HepG2 (cell line): ENCODE results near the gene PC. TPM values are rescaled to one million over a fixed set of nuclear protein-coding genes. Genes with fewer than 3 reads are reported as not detected.

ENCODE experiments used
- ATAC-seq: fragments of 200-7000 bp; cut with Tn5 transposase; 3 replicates; pipeline ENCODE4 v1.9.1; 2020; ENCODE audit warnings: mild to moderate bottlenecking, moderate library complexity
- BruUV-seq: library from RNA; stranded (reverse); fragments of 400-500 nt; replicated peaks from 2 replicates; lab custom pipeline; 2021; lab: Mats Ljungman, UMichigan
- CTCF ChIA-PET: fragments of 300-600 bp; formaldehyde crosslinking; extraction: SDS; loops from one replicate; lab custom pipeline; 2021; ENCODE audit warnings: low total read pairs, inconsistent platforms, low intra/inter-chr PET ratio; lab: Yijun Ruan, JAX
- POLR2A ChIA-PET: fragments of 350-600 bp; sonication (Branson Sonifier 250); formaldehyde crosslinking; loops from one replicate; lab custom pipeline; 2020; ENCODE audit warnings: antibody characterized with exemption, inconsistent platforms; lab: Yijun Ruan, JAX
- DNase-seq: peaks from one replicate; pipeline ENCODE4 v3.0.0-alpha.2; 2015; ENCODE audit warnings: low spot score
- FAIRE-seq: peaks from 3 replicates; lab custom pipeline; 2011; peaks lifted over from hg19 to GRCh38; lab: Jason Lieb, UNC
- H2AFZ ChIP-seq: one replicate; pipeline ENCODE4 v1.6.1; 2011; ENCODE audit warnings: low read length, inconsistent platforms
- H3K27ac ChIP-seq: fragments of 300-600 bp; 3 replicates; pipeline ENCODE4 v1.8.0; 2011; ENCODE audit warnings: mixed run types, mild to moderate bottlenecking, mixed read lengths, low read length, inconsistent platforms; ENCODE audit not compliant: insufficient read depth; ENCODE audit errors: extremely low read length
- H3K27me3 ChIP-seq, 2 experiments: fragments of 200-600 bp in 1 of 2; 2 replicates in 1 of 2; 3 replicates in 1 of 2; pipeline versions ENCODE4 v1.6.0 to v1.8.0; 2011; ENCODE audit warnings: low read length in 2 of 2, mild to moderate bottlenecking in 2 of 2, moderate library complexity in 2 of 2, inconsistent platforms in 1 of 2; ENCODE audit not compliant: insufficient read depth in 2 of 2, control insufficient read depth in 1 of 2
- H3K36me3 ChIP-seq, 2 experiments: fragments of 200-600 bp in 1 of 2; replicated peaks in 1 of 2; 2 replicates in 1 of 2; 3 replicates in 1 of 2; pipeline versions ENCODE4 v1.5.1 to v1.8.0; 2011; ENCODE audit warnings: low read length in 2 of 2, inconsistent platforms in 1 of 2; ENCODE audit not compliant: insufficient read depth in 2 of 2, control insufficient read depth in 1 of 2
- H3K4me1 ChIP-seq: 2 replicates; pipeline ENCODE4 v1.5.1; 2012; ENCODE audit warnings: low read length, inconsistent platforms; ENCODE audit not compliant: insufficient read depth
- H3K4me2 ChIP-seq: 2 replicates; pipeline ENCODE4 v1.6.0; 2011; ENCODE audit warnings: low read depth, low read length, inconsistent platforms
- H3K4me3 ChIP-seq, 3 experiments: fragments of 200-600 bp in 1 of 3; sonication (generic), shearing (Covaris generic) in 1 of 3; replicated peaks in 1 of 3; 2 replicates each; pipeline ENCODE4 v1.5.1; 2011 to 2016; ENCODE audit warnings: low read length in 3 of 3, inconsistent platforms in 2 of 3, low read depth in 2 of 3, mild to moderate bottlenecking in 2 of 3, control low read depth in 1 of 3, mixed read lengths in 1 of 3; ENCODE audit not compliant: insufficient read depth in 1 of 3
- H3K79me2 ChIP-seq: one replicate; pipeline ENCODE4 v1.6.1; 2011; ENCODE audit warnings: low read length, inconsistent platforms; ENCODE audit not compliant: insufficient read depth
- H3K9ac ChIP-seq: 2 replicates; pipeline ENCODE4 v1.6.0; 2011; ENCODE audit warnings: mild to moderate bottlenecking, low read depth, low read length, inconsistent platforms; ENCODE audit not compliant: insufficient read depth
- H3K9me3 ChIP-seq: 2 replicates; pipeline ENCODE4 v1.5.1; 2012; ENCODE audit warnings: mild to moderate bottlenecking, low read length
- H4K20me1 ChIP-seq: 2 replicates; pipeline ENCODE4 v1.6.0; 2011; ENCODE audit warnings: inconsistent platforms, mild to moderate bottlenecking, low read length, moderate library complexity; ENCODE audit not compliant: insufficient read depth
- ARID4A ChIP-seq: sonication (generic); formaldehyde crosslinking; IDR thresholded peaks from 2 replicates; pipeline ENCODE4 v1.5.0; 2020; ENCODE audit warnings: mild to moderate bottlenecking, missing genetic modification reagents, borderline replicate concordance
- ATM ChIP-seq: fragments of 450-650 bp; IDR thresholded peaks from 2 replicates; pipeline ENCODE4 v1.7.1; 2017; ENCODE audit warnings: mild to moderate bottlenecking, borderline replicate concordance
- MTA3 ChIP-seq: sonication (generic); formaldehyde crosslinking; IDR thresholded peaks from 2 replicates; pipeline ENCODE4 v1.4.0; 2020; ENCODE audit warnings: missing genetic modification reagents
- RBAK ChIP-seq: sonication (generic); formaldehyde crosslinking; IDR thresholded peaks from 2 replicates; pipeline ENCODE4 v1.5.1; 2020; ENCODE audit warnings: mild to moderate bottlenecking, missing genetic modification reagents
- SIX1 ChIP-seq: sonication (generic); formaldehyde crosslinking; IDR thresholded peaks from 2 replicates; pipeline ENCODE4 v1.4.0; 2020; ENCODE audit warnings: missing genetic modification reagents, borderline replicate concordance
- ZFP36L2 ChIP-seq: sonication (generic); formaldehyde crosslinking; IDR thresholded peaks from 2 replicates; pipeline ENCODE4 v1.4.0; 2020; ENCODE audit warnings: missing genetic modification reagents
- ZNF264 ChIP-seq: sonication (generic); formaldehyde crosslinking; IDR thresholded peaks from 2 replicates; pipeline ENCODE4 v1.4.0; 2020; ENCODE audit warnings: missing genetic modification reagents
- ZNF317 ChIP-seq: sonication (generic); formaldehyde crosslinking; IDR thresholded peaks from 2 replicates; pipeline ENCODE4 v1.5.0; 2020; ENCODE audit warnings: mild to moderate bottlenecking, missing genetic modification reagents
- ZNF549 ChIP-seq: sonication (generic); formaldehyde crosslinking; IDR thresholded peaks from 2 replicates; pipeline ENCODE4 v1.5.0; 2020; ENCODE audit warnings: missing genetic modification reagents
- ZNF574 ChIP-seq: sonication (generic); formaldehyde crosslinking; IDR thresholded peaks from 2 replicates; pipeline ENCODE4 v1.4.0; 2020; ENCODE audit warnings: missing genetic modification reagents
- WGBS: methylation state at CpG from one replicate; pipeline ENCODE4 v1.1.6; 2017; ENCODE audit warnings: low lambda C conversion rate; 5-methylcytosine and 5-hydroxymethylcytosine counted together
- in situ Hi-C: cut with HindIII; loops from 2 replicates; pipeline ENCODE4 v1.10.0; 2017; ENCODE audit warnings: low pct_unique_long_range_greater_than_20kb; ENCODE audit not compliant: extremely low pct_ligation_motif_present
- intact Hi-C: fragments of 100-400 bp; cut with micrococcal nuclease; formaldehyde crosslinking; loops from one replicate; pipeline ENCODE4 v1.10.0; 2022; ENCODE audit not compliant: unreplicated experiment
- polyA plus RNA-seq, 8 experiments: library from polyadenylated mRNA; depleted of rRNA in 3 of 8; stranded (reverse) in 7 of 8; unstranded in 1 of 8; fragments of >200 nt; fragmentation: Illumina TruSeq in 4 of 8; extraction: Trizol in 4 of 8; gene quantifications; 2 replicates each; pipeline versions ENCODE4 v1.2.1 to v1.2.3, GENCODE V29; 2011 to 2016; ENCODE audit warnings: low read depth in 4 of 8, missing spikeins in 1 of 8, mixed read lengths in 1 of 8; ENCODE audit not compliant: insufficient read depth in 1 of 8
- total RNA-seq, 5 experiments: library from RNA; depleted of rRNA; stranded (reverse); fragments of >200 nt; fragmentation: Illumina TruSeq; extraction: Trizol; gene quantifications; 2 replicates each; pipeline ENCODE4 v1.2.3, GENCODE V29; 2016; ENCODE audit warnings: low read depth in 1 of 5
- TF ChIP-seq, protein P1 (sequence below): sonication (generic); formaldehyde crosslinking; IDR thresholded peaks from 2 replicates; pipeline ENCODE4 v1.9.0; 2021; ENCODE audit warnings: missing genetic modification reagents, borderline replicate concordance
- TF ChIP-seq, protein P2 (sequence below): sonication (generic); formaldehyde crosslinking; IDR thresholded peaks from 2 replicates; pipeline ENCODE4 v1.8.0; 2022; ENCODE audit warnings: mild to moderate bottlenecking, missing genetic modification reagents, moderate library complexity

PC gene
- total and polyA plus RNA-seq, 2 of the 13 experiments (the other 11 are each of a cell fraction or from before 2014, with no cell fraction given), result 29.0 to 39.0 TPM

DNA sequence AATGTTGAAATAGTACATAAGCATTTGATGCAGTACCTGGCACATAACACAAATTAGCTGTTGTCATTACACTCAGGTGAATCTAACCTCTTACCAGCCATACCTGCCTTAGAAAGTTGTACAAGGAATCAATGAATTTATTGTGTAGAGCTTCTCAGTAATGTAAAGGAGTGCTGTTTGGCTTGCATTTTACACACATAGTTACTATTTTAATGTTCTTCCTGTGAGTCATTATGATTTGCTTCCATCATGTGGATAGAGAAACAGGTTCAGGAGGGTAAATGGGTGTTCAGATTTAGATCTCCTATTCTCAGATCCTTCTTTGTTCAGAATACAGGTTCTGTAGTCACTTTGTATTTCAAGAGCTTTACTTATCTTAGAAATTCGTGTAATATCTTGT is 142.5 kb downstream of the PC start:
- no peaks in the 10 kb centered on the region for H3K27me3 ChIP-seq
- CTCF ChIA-PET, result no interaction called here
- FAIRE-seq (no peak), ATAC-seq (no peak), DNase-seq (no peak)
- no peak overlapping the region for H3K27ac ChIP-seq
- TF ChIP-seq MTA3 (CRISPR knock-in tag), result no peak
- TF ChIP-seq, protein P1, sequence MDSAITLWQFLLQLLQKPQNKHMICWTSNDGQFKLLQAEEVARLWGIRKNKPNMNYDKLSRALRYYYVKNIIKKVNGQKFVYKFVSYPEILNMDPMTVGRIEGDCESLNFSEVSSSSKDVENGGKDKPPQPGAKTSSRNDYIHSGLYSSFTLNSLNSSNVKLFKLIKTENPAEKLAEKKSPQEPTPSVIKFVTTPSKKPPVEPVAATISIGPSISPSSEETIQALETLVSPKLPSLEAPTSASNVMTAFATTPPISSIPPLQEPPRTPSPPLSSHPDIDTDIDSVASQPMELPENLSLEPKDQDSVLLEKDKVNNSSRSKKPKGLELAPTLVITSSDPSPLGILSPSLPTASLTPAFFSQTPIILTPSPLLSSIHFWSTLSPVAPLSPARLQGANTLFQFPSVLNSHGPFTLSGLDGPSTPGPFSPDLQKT (CRISPR knock-in tag), result no peak
- no peak for TF ChIP-seq ZFP36L2 (CRISPR knock-in tag)
- no peak for TF ChIP-seq ZNF317 (CRISPR knock-in tag)
- TF ChIP-seq ZNF264 (CRISPR knock-in tag), result no peak
- no peak for TF ChIP-seq RBAK (CRISPR knock-in tag)
- no peak for TF ChIP-seq ZNF574
- no peak for TF ChIP-seq SIX1 (CRISPR knock-in tag)
- TF ChIP-seq, protein P2, sequence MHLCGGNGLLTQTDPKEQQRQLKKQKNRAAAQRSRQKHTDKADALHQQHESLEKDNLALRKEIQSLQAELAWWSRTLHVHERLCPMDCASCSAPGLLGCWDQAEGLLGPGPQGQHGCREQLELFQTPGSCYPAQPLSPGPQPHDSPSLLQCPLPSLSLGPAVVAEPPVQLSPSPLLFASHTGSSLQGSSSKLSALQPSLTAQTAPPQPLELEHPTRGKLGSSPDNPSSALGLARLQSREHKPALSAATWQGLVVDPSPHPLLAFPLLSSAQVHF (CRISPR knock-in tag), result no peak
- TF ChIP-seq ARID4A (CRISPR knock-in tag), result no peak
- TF ChIP-seq ZNF549 (CRISPR knock-in tag), result no peak
- TF ChIP-seq ATM, result no peak
- WGBS, result 57% methylated on average over 1 of the region's 1 CpG
- H3K4me3 ChIP-seq, result no peak overlapping the region
- H3K36me3 ChIP-seq, result no peaks in the 10 kb centered on the region; a peak in 1 of 5 replicates
- no peak overlapping the region for H3K9ac ChIP-seq
- no peaks in the 10 kb centered on the region for H3K79me2 ChIP-seq
- intact Hi-C loops (no loop called here), in situ Hi-C loops (no loop called here)
- BruUV-seq, result no TSS peak
- no peaks in the 10 kb centered on the region for H4K20me1 ChIP-seq
- H2AFZ ChIP-seq, result no peak overlapping the region
- H3K4me2 ChIP-seq, result no peak overlapping the region
- H3K9me3 ChIP-seq, result no peaks in the 10 kb centered on the region
- H3K4me1 ChIP-seq, result no peaks in the 10 kb centered on the region
- POLR2A ChIA-PET, result no interaction called here
